ENCODE results near the gene GMPS.

- TF ChIP-seq SIX5 (IDR thresholded peaks at IDR 0.05; ENCODE audit: low read depth, low read length, severe bottlenecking) (no peak), CTCF (IDR thresholded peaks at IDR 0.05 in 2 of 3, conservative IDR thresholded peaks at IDR 0.05 in 1 of 3; ENCODE audit: control insufficient read depth in 2 of 3, extremely low read depth in 1 of 3, insufficient read depth in 1 of 3, low read depth in 3 of 3, low read length in 3 of 3) (no peak), POLR2AphosphoS2 (IDR thresholded peaks at IDR 0.05; ENCODE audit: low read depth, low read length) (no peak), RAD51 (IDR thresholded peaks at IDR 0.05) (no peak)
These were observed 9.8 kb downstream of the GMPS start for GRCh38 chr3:155880286-155880685.

All from GM12878 (cell line).